Liver (tissue), 9 donors: Measurements from ENCODE around the gene MAP3K8. TPM values are rescaled to one million over a fixed set of nuclear protein-coding genes. Genes with fewer than 3 reads are reported as not detected.

Source experiments
- DNase-seq: peaks from one replicate; pipeline ENCODE4 v3.0.0-alpha.2; 2017; ENCODE audit warnings: low spot score
- H3K27ac ChIP-seq, 2 donors: one replicate each; pipeline ENCODE4 v1.7.0; 2013; ENCODE audit warnings: inconsistent platforms in 2 of 2, low read length in 2 of 2, control low read depth in 1 of 2, low read depth in 1 of 2, mild to moderate bottlenecking in 1 of 2
- H3K27me3 ChIP-seq, 4 donors: one replicate each; pipeline versions ENCODE4 v1.6.1 to v1.7.0; 2013; ENCODE audit warnings: low read length in 3 of 4, inconsistent platforms in 1 of 4, mild to moderate bottlenecking in 1 of 4, moderate library complexity in 1 of 4; ENCODE audit not compliant: control insufficient read depth in 4 of 4, insufficient read depth in 4 of 4
- H3K36me3 ChIP-seq, 4 donors: one replicate each; pipeline versions ENCODE4 v1.6.1 to v1.7.0; 2013; ENCODE audit warnings: low read length in 3 of 4, mild to moderate bottlenecking in 3 of 4, low read depth in 1 of 4, moderate library complexity in 1 of 4; ENCODE audit not compliant: control insufficient read depth in 4 of 4, insufficient read depth in 3 of 4
- H3K4me1 ChIP-seq, 4 donors: one replicate each; pipeline versions ENCODE4 v1.6.1 to v1.7.0; 2013; ENCODE audit warnings: low read length in 3 of 4, mild to moderate bottlenecking in 3 of 4, moderate library complexity in 1 of 4; ENCODE audit not compliant: control insufficient read depth in 4 of 4, insufficient read depth in 4 of 4
- H3K4me3 ChIP-seq, 3 donors: one replicate each; pipeline versions ENCODE4 v1.6.1 to v1.7.0; 2013; ENCODE audit warnings: low read length in 3 of 3, control low read depth in 1 of 3, low read depth in 1 of 3, mild to moderate bottlenecking in 1 of 3
- H3K9ac ChIP-seq, 2 donors: one replicate each; pipeline ENCODE4 v1.7.0; 2013; ENCODE audit warnings: low read length in 2 of 2, mild to moderate bottlenecking in 2 of 2, moderate library complexity in 2 of 2, control low read depth in 1 of 2, low read depth in 1 of 2
- H3K9me3 ChIP-seq, 4 donors: one replicate each; pipeline versions ENCODE4 v1.6.1 to v1.7.0; 2013; ENCODE audit warnings: low read length in 3 of 4; ENCODE audit not compliant: control insufficient read depth in 4 of 4
- ATF3 ChIP-seq: IDR thresholded peaks from 2 replicates; pipeline ENCODE4 v1.6.1; 2016; ENCODE audit warnings: antibody characterized with exemption
- CTCF ChIP-seq: fragments of 150-350 bp; IDR thresholded peaks from 2 replicates; pipeline ENCODE4 v1.5.1; 2017; ENCODE audit warnings: improper control_type of control experiment, low read depth, low read length; ENCODE audit not compliant: missing input control
- EGR1 ChIP-seq, 2 donors: IDR thresholded peaks; 2 replicates each; pipeline ENCODE4 v1.6.1; 2016 to 2018; ENCODE audit warnings: antibody characterized with exemption in 2 of 2, low read depth in 2 of 2
- FOXA1 ChIP-seq: IDR thresholded peaks from 2 replicates; pipeline ENCODE4 v1.6.1; 2016; ENCODE audit warnings: antibody characterized with exemption
- FOXA2 ChIP-seq: IDR thresholded peaks from 2 replicates; pipeline ENCODE4 v1.6.1; 2016; ENCODE audit warnings: antibody characterized with exemption
- GABPA ChIP-seq, 2 donors: IDR thresholded peaks in 1 of 2; conservative IDR thresholded peaks in 1 of 2; 2 replicates each; pipeline ENCODE4 v1.6.1; 2016; ENCODE audit warnings: antibody characterized with exemption in 2 of 2, mild to moderate bottlenecking in 1 of 2, moderate library complexity in 1 of 2
- HNF4A ChIP-seq, 2 donors: conservative IDR thresholded peaks; 2 replicates each; pipeline ENCODE4 v1.6.1; 2016; ENCODE audit warnings: antibody characterized with exemption in 2 of 2, mild to moderate bottlenecking in 2 of 2
- HNF4G ChIP-seq: IDR thresholded peaks from 2 replicates; pipeline ENCODE4 v1.6.1; 2016; ENCODE audit warnings: antibody characterized with exemption
- JUND ChIP-seq, 2 donors: IDR thresholded peaks; 2 replicates each; pipeline ENCODE4 v1.6.1; 2016; ENCODE audit warnings: antibody characterized with exemption in 2 of 2
- MAX ChIP-seq: IDR thresholded peaks from 2 replicates; pipeline ENCODE4 v1.6.1; 2016; ENCODE audit warnings: antibody characterized with exemption
- NR2F2 ChIP-seq: IDR thresholded peaks from 2 replicates; pipeline ENCODE4 v1.6.1; 2016; ENCODE audit warnings: antibody characterized with exemption
- RAD21 ChIP-seq, 2 donors: IDR thresholded peaks; 2 replicates each; pipeline ENCODE4 v1.6.1; 2016; ENCODE audit warnings: antibody characterized with exemption in 2 of 2, mild to moderate bottlenecking in 2 of 2
- REST ChIP-seq: IDR thresholded peaks from 2 replicates; pipeline ENCODE4 v1.6.1; 2016; ENCODE audit warnings: antibody characterized with exemption, mild to moderate bottlenecking
- RXRA ChIP-seq, 2 donors: IDR thresholded peaks; 2 replicates each; pipeline ENCODE4 v1.6.1; 2017 to 2018; ENCODE audit warnings: antibody characterized with exemption in 2 of 2, mild to moderate bottlenecking in 1 of 2
- SP1 ChIP-seq: IDR thresholded peaks from 2 replicates; pipeline ENCODE4 v1.6.1; 2018; ENCODE audit warnings: antibody characterized with exemption, mild to moderate bottlenecking
- TAF1 ChIP-seq: conservative IDR thresholded peaks from 2 replicates; pipeline ENCODE4 v1.6.1; 2016; ENCODE audit warnings: antibody characterized with exemption, mild to moderate bottlenecking
- YY1 ChIP-seq: IDR thresholded peaks from 2 replicates; pipeline ENCODE4 v1.6.1; 2016; ENCODE audit warnings: antibody characterized with exemption, mild to moderate bottlenecking
- ZBTB33 ChIP-seq: IDR thresholded peaks from 2 replicates; pipeline ENCODE4 v1.6.1; 2016; ENCODE audit warnings: antibody characterized with exemption
- WGBS: extraction: QIAGEN DNeasy Blood & Tissue Kit; methylation state at CpG from one replicate; pipeline ENCODE4 v1.1.7; 2013; 5-methylcytosine and 5-hydroxymethylcytosine counted together
- polyA plus RNA-seq, 2 donors: library from polyadenylated mRNA; stranded (reverse) in 1 of 2; unstranded in 1 of 2; fragments of 200-250 nt in 1 of 2; fragments of >200 nt in 1 of 2; fragmentation: Nextera tagmentation in 1 of 2; extraction: Ambion mirVana in 1 of 2; gene quantifications; one replicate each; pipeline versions ENCODE4 v1.2.1 to v1.2.3, GENCODE V29; 2013 to 2015
- total RNA-seq, 2 donors: library from RNA; depleted of rRNA; stranded (reverse); fragments of >200 nt; gene quantifications; one replicate each; pipeline ENCODE4 v1.2.3, GENCODE V29; 2014
- donor health status: healthy.
- donor health status: healthy.
- donor health status: healthy.
- donor health status: healthy.
- donor health status: healthy.

The MAP3K8 gene
- total and polyA plus RNA-seq, 4 donors = 2.1 to 11.4 (median 6.1) TPM

GRCh38 chr10:30389543-30389942 lies 44.4 kb upstream of the MAP3K8 start:
- 59% methylated on average over 1 of the region's 1 CpG for WGBS
- no peak overlapping the region for H3K27ac ChIP-seq

More at GRCh38 chr10:30389543-30389942, 44.4 kb upstream of the MAP3K8 start:
- Histone ChIP-seq H3K27me3 (no peaks in the 10 kb centered on the region), H3K36me3 (no peaks in the 10 kb centered on the region), H3K9me3 (no peaks in the 10 kb centered on the region), H3K9ac (no peak overlapping the region), H3K4me3 (no peak overlapping the region), H3K4me1 (peaks cover 0 to 7% (median 1%) of the 10 kb centered on the region in 4 donors)
- TF ChIP-seq NR2F2 (no peak), FOXA2 (no peak), CTCF (no peak), REST (no peak), HNF4A (conservative IDR thresholded peaks at IDR 0.05) (no peak), JUND (IDR thresholded peaks at IDR 0.05) (no peak), GABPA (IDR thresholded peaks at IDR 0.05 in 1 of 2, conservative IDR thresholded peaks at IDR 0.05 in 1 of 2) (no peak), RAD21 (IDR thresholded peaks at IDR 0.05) (no peak), TAF1 (no peak), RXRA (IDR thresholded peaks at IDR 0.05) (no peak), EGR1 (IDR thresholded peaks at IDR 0.05; ENCODE audit: low read depth in 2 of 2) (no peak), MAX (no peak), SP1 (no peak), FOXA1 (no peak), ZBTB33 (no peak), YY1 (no peak), HNF4G (no peak), ATF3 (no peak)
- no peak for DNase-seq
